HEK293 (cell line): Measurements from ENCODE around the gene ST7.

ENCODE experiments used
- CTCF ChIA-PET: fragments of 350-600 bp; formaldehyde crosslinking; extraction: SDS; loops from one replicate; lab custom pipeline; 2021; ENCODE audit warnings: antibody characterized with exemption; lab: Yijun Ruan, JAX
- POLR2A ChIA-PET: fragments of 300-600 bp; formaldehyde crosslinking; extraction: SDS; loops from one replicate; lab custom pipeline; 2020; ENCODE audit warnings: antibody characterized with exemption, inconsistent platforms; lab: Yijun Ruan, JAX
- H3K27ac ChIP-seq: fragments of 200-500 bp; sonication (Bioruptor generic); 2 replicates; pipeline ENCODE4 v1.5.1; 2014; ENCODE audit warnings: low read depth, low read length, control low read depth, inconsistent platforms; ENCODE audit errors: extremely low read depth
- H3K36me3 ChIP-seq, 2 experiments: fragments of 200-500 bp in 1 of 2; sonication (Bioruptor generic) in 1 of 2; 1 replicate in 1 of 2; 2 replicates in 1 of 2; pipeline ENCODE4 v1.5.1; 2014 to 2017; ENCODE audit warnings: inconsistent platforms in 2 of 2, low read length in 2 of 2; ENCODE audit not compliant: control insufficient read depth in 2 of 2, insufficient read depth in 1 of 2
- H3K4me1 ChIP-seq: fragments of 200-500 bp; sonication (Bioruptor generic); 2 replicates; pipeline ENCODE4 v1.5.1; 2014; ENCODE audit warnings: mild to moderate bottlenecking, low read length, inconsistent platforms; ENCODE audit not compliant: control insufficient read depth, insufficient read depth
- H3K4me3 ChIP-seq: 2 replicates; pipeline ENCODE4 v1.5.1; 2011; ENCODE audit warnings: low read depth, mild to moderate bottlenecking, control low read depth, low read length, moderate library complexity
- H3K9me3 ChIP-seq: fragments of 200-500 bp; sonication (Bioruptor generic); 2 replicates; pipeline ENCODE4 v1.5.1; 2014; ENCODE audit warnings: low read depth, low read length, inconsistent platforms; ENCODE audit not compliant: control insufficient read depth, insufficient read depth
- BCL6B ChIP-seq: fragments of 450-650 bp; formaldehyde crosslinking; IDR thresholded peaks from 2 replicates; pipeline ENCODE4 v1.5.1; 2017; ENCODE audit warnings: missing biosample characterization, missing genetic modification characterization
- GLI4 ChIP-seq: fragments of 450-650 bp; formaldehyde crosslinking; IDR thresholded peaks from 2 replicates; pipeline ENCODE4 v1.5.1; 2016; ENCODE audit warnings: missing biosample characterization, missing genetic modification characterization
- GLIS1 ChIP-seq: fragments of 450-650 bp; formaldehyde crosslinking; IDR thresholded peaks from 2 replicates; pipeline ENCODE4 v1.5.1; 2016; ENCODE audit warnings: missing biosample characterization, missing genetic modification characterization
- HIC1 ChIP-seq: fragments of 450-650 bp; formaldehyde crosslinking; IDR thresholded peaks from 2 replicates; pipeline ENCODE4 v1.5.1; 2016; ENCODE audit warnings: missing biosample characterization, missing genetic modification characterization
- IKZF3 ChIP-seq: fragments of 450-650 bp; IDR thresholded peaks from 2 replicates; pipeline ENCODE4 v1.5.0; 2018; ENCODE audit warnings: missing biosample characterization, mild to moderate bottlenecking, missing genetic modification characterization, moderate library complexity
- KLF1 ChIP-seq: fragments of 450-650 bp; formaldehyde crosslinking; IDR thresholded peaks from 2 replicates; pipeline ENCODE4 v1.5.1; 2016; ENCODE audit warnings: missing biosample characterization, missing genetic modification characterization
- PRDM10 ChIP-seq: fragments of 450-650 bp; formaldehyde crosslinking; IDR thresholded peaks from 2 replicates; pipeline ENCODE4 v1.5.1; 2016; ENCODE audit warnings: missing biosample characterization, missing genetic modification characterization
- SCRT1 ChIP-seq: fragments of 450-650 bp; formaldehyde crosslinking; IDR thresholded peaks from 2 replicates; pipeline ENCODE4 v1.5.1; 2016; ENCODE audit warnings: missing biosample characterization, missing genetic modification characterization, borderline replicate concordance
- SP7 ChIP-seq: fragments of 450-650 bp; formaldehyde crosslinking; IDR thresholded peaks from 2 replicates; pipeline ENCODE4 v1.5.1; 2016; ENCODE audit warnings: missing biosample characterization, missing genetic modification characterization
- WT1 ChIP-seq: fragments of 450-650 bp; formaldehyde crosslinking; IDR thresholded peaks from 2 replicates; pipeline ENCODE4 v1.5.1; 2016; ENCODE audit warnings: missing biosample characterization, missing genetic modification characterization
- ZBTB11 ChIP-seq: fragments of 450-650 bp; formaldehyde crosslinking; conservative IDR thresholded peaks from 2 replicates; pipeline ENCODE4 v1.5.1; 2016; ENCODE audit warnings: low read depth, missing biosample characterization, missing genetic modification characterization
- ZBTB21 ChIP-seq: fragments of 450-650 bp; formaldehyde crosslinking; IDR thresholded peaks from 2 replicates; pipeline ENCODE4 v1.5.1; 2017; ENCODE audit warnings: missing biosample characterization, missing genetic modification characterization
- ZBTB6 ChIP-seq: fragments of 450-650 bp; formaldehyde crosslinking; IDR thresholded peaks from 2 replicates; pipeline ENCODE4 v1.5.1; 2017; ENCODE audit warnings: missing biosample characterization, missing genetic modification characterization
- ZEB2 ChIP-seq: fragments of 450-650 bp; formaldehyde crosslinking; IDR thresholded peaks from 2 replicates; pipeline ENCODE4 v1.5.1; 2016; ENCODE audit warnings: missing biosample characterization, missing genetic modification characterization
- ZNF146 ChIP-seq: fragments of 450-650 bp; formaldehyde crosslinking; IDR thresholded peaks from 2 replicates; pipeline ENCODE4 v1.5.1; 2016; ENCODE audit warnings: missing biosample characterization, missing genetic modification characterization
- ZNF169 ChIP-seq: fragments of 450-650 bp; formaldehyde crosslinking; IDR thresholded peaks from 2 replicates; pipeline ENCODE4 v1.5.1; 2016; ENCODE audit warnings: missing biosample characterization, missing genetic modification characterization
- ZNF223 ChIP-seq: fragments of 450-650 bp; formaldehyde crosslinking; IDR thresholded peaks from 2 replicates; pipeline ENCODE4 v1.5.1; 2016; ENCODE audit warnings: missing biosample characterization, missing genetic modification characterization
- ZNF366 ChIP-seq: fragments of 450-650 bp; formaldehyde crosslinking; conservative IDR thresholded peaks from 2 replicates; pipeline ENCODE4 v1.5.1; 2016; ENCODE audit warnings: missing biosample characterization, missing genetic modification characterization
- ZNF555 ChIP-seq: fragments of 450-650 bp; formaldehyde crosslinking; conservative IDR thresholded peaks from 2 replicates; pipeline ENCODE4 v1.5.1; 2017; ENCODE audit warnings: missing biosample characterization, mild to moderate bottlenecking, missing genetic modification characterization, inconsistent platforms
- ZNF558 ChIP-seq: fragments of 450-650 bp; formaldehyde crosslinking; IDR thresholded peaks from 2 replicates; pipeline ENCODE4 v1.5.1; 2016; ENCODE audit warnings: missing biosample characterization, missing genetic modification characterization
- ZNF600 ChIP-seq: fragments of 450-650 bp; formaldehyde crosslinking; IDR thresholded peaks from 2 replicates; pipeline ENCODE4 v1.5.1; 2016; ENCODE audit warnings: missing biosample characterization, missing genetic modification characterization
- ZNF629 ChIP-seq: fragments of 450-650 bp; formaldehyde crosslinking; IDR thresholded peaks from 2 replicates; pipeline ENCODE4 v1.5.1; 2017; ENCODE audit warnings: missing biosample characterization, missing genetic modification characterization
- ZNF645 ChIP-seq: fragments of 450-650 bp; formaldehyde crosslinking; IDR thresholded peaks from 2 replicates; pipeline ENCODE4; 2016; ENCODE audit warnings: missing biosample characterization, missing genetic modification characterization

ST7 gene

GRCh38 chr7:117072620-117073118 is 119.4 kb downstream of the ST7 start (continued):
- TF ChIP-seq PRDM10 (tag by site-specific recombination) (peak; percentile 69), SP7 (tag by site-specific recombination) (peak; percentile 72), IKZF3 (peak; percentile 30; the same call in 1 of the 2 replicates), ZBTB11 (tag by site-specific recombination) (no peak), ZNF366 (peak; percentile 64), ZEB2 (tag by site-specific recombination) (no peak), ZNF558 (tag by site-specific recombination) (peak; percentile 22; the same call in 1 of the 2 replicates), ZNF600 (tag by site-specific recombination) (peak; percentile 99), HIC1 (tag by site-specific recombination) (peak; percentile 76; the same call in 1 of the 2 replicates), GLIS1 (tag by site-specific recombination) (no peak; the same call in 1 of the 2 replicates), ZBTB21 (tag by site-specific recombination) (0 out of 2 replicates have a peak, but pooled peaks have one; percentile 62), WT1 (tag by site-specific recombination) (peak; percentile 79), ZNF555 (tag by site-specific recombination) (no peak), ZNF629 (peak; percentile 85)

- ChIA-PET CTCF (interaction anchor here (0.7 kb wide), 1 partner anchor 190 kb away, joined by 3 read pairs; no protein-coding TSS in a partner anchor), POLR2A (no interaction called here)
- Histone ChIP-seq H3K27ac (no peak overlapping the region), H3K4me1 (peaks cover 8% of the 10 kb centered on the region; the same call in 1 of the 2 replicates), H3K9me3 (no peaks in the 10 kb centered on the region), H3K36me3 (no peaks in the 10 kb centered on the region), H3K4me3 (no peak overlapping the region)
- TF ChIP-seq SCRT1 (tag by site-specific recombination) (no peak), ZBTB6 (tag by site-specific recombination) (no peak), BCL6B (tag by site-specific recombination) (no peak), KLF1 (no peak), ZNF169 (tag by site-specific recombination) (no peak), ZNF600 (tag by site-specific recombination) (no peak), GLI4 (no peak), ZNF645 (tag by site-specific recombination) (no peak), ZNF223 (tag by site-specific recombination) (no peak), ZNF146 (tag by site-specific recombination) (no peak)
Measured at GRCh38 chr7:117074378-117074777, 121.1 kb downstream of the ST7 start.
